Measurements from ENCODE around the gene COL4A5.

Gene COL4A5

DNA sequence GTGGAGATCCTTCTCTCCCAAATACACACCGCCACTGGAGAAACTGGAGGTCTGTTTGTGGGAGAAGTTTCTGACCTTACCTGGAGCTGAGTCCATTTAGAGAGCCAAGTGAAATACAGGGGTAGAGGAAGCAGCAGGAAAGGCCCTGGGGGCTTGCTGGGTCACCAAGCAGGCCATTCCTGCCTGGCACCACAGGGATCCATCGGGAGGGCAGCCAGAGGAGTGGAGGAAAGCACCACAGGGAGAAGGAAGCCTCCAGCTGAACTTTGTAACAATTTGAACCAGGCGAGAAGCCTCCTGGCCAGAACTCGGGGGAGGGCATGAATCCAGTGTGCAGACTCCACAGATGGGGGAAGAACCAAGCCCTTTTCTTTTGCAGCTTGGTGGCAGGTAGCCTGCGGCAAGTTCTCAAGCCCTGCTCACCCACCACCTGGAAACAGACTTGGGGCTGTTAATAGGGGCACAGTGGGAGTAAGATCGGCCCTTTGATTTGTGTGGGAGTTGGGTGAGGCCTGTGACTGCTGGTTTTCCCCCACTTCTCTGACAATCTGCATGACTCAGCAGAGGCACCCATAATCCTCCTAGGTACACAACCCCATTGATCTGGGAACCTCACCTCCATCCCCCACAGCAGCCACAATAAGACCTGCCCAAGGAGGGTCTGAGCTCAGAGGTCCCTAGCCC, 202.1 kb downstream of the COL4A5 start:
- no peak for DNase-seq (ENCODE audit: low read depth)

DNA sequence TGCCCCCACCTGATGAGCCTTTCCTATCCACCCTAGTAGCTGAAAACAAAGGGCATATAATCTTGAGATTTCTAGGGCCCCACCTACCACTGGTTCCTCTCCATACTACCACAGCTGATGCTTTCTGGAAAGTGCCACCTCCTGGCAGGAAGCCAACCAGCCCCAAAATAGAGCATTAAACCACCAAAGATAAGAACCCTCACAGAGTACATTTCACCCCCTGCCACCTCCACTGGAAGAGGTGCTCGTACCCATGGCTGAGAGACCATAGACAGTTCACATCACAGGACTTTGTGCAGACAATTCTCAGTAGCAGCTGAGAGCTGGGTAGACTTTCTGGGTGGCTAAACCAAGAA, 202.6 kb downstream of the COL4A5 start:
- no peak for DNase-seq (ENCODE audit: low read depth)

DNA sequence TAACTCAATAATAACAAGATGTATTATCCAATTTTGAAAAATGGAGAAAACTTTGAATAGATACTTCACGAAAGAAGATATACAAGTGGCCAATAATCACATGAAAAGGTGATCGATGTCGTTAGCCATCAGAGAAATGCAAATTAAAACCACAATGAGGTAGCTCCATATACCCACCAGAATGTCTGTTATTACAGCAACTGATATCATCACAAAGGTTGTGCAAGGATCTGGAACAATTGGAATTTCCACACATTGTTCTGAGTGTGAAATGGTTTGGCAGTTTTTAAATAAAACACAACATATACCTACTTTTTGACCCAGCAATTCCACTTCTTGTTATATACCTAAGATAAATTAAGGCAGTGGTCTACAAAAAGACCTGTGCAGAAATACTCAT, 225.1 kb downstream of the COL4A5 start:
- no peak for DNase-seq (ENCODE audit: low read depth)

DNA sequence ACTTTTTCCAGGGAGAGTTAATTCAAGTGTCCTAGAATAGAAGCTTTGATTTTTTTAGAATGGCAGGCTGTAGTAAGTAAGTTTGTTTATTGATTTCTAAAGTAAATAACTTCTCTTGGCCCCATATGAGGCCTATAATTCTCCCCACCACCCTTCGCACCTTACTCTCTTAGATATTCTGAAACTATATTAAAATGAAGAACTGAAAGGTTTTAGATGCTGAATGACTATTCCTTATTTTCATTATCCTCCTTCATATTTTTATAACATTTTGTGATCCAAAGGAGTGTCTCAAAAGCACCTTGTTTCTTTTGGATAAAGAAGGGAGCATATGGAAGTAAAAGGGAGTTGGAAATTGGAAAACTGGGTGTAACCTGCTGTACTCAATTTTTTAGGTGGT, 226.5 kb downstream of the COL4A5 start:
- no peak for DNase-seq (ENCODE audit: low read depth)

DNA sequence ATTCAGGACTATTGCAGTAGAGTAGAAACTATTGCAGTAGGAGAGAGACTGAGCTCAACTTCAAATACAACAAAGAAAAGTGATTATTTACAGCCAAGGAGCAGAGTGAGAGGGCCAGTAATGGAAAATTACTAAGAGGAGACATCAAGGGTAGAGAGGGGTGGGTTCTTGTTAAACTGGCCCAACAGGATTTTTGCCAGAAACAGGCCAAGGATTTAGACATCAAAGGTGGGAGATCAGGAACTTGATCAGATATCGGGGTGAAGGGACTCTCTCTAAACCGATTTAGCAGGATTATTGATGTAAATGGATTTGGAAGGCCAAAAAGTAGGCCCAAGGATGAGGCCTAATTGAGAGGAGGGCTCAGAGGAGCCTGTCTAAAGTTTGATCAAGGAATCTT, 231.9 kb downstream of the COL4A5 start:
- DNase-seq (ENCODE audit: low read depth), result no peak

DNA sequence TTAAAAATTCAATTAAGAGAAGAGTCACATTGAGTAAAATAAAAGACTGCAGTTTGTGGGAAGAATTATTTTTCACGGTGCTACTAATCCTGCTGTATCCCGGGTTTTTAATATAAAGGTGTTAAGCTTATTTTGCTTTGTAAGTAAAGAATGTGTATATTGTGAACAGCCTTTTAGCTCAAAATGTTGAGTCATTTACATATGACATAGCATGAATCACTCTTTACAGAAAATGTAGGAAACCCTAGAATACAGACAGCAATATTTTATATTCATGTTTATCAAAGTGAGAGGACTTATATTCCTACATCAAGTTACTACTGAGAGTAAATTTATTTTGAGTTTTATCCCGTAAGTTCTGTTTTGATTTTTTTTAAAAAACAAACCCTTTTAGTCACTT, 257.1 kb downstream of the COL4A5 start:
- no peak for DNase-seq (ENCODE audit: low read depth)

DNA sequence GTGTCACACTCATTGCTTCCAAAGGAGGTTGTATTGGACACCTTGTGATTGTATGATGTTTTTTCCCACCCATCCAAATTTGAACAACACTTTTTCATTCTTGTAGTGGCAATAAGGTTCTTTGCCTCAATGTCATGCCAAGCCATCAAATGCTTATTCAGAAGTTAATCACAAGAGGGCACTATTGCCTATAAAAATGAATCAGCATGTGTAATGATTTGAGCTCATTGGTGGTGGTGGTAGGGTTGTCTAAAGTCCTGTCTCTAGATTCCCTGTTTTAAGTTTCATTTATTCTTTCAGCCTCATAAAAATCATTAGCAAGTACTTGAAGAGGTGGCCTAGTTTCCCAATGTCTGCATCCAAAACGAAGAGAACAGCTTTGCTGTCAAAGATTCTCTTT, 259.7 kb downstream of the COL4A5 start:
- DNase-seq (ENCODE audit: low read depth), result no peak

DNA sequence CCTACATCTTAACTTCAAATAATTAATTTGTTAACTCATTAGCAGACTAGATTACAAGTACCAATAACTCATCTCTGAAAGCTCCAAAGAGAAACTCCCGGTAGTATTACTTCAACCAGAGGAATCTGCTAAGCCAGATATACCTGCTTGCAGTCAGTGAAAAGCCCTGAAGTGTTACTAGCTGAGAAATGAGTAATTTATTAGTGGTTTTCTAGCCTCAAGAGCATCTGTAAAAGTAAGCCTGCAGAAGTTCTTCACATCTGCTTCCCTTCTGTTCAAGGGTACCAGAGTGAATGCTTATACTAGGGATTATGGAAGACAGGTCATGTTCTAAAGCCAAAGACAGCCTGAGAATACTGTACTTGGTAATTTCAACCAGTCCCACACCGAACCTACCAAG, 262.0 kb downstream of the COL4A5 start:
- no peak for DNase-seq (ENCODE audit: low read depth)

DNA sequence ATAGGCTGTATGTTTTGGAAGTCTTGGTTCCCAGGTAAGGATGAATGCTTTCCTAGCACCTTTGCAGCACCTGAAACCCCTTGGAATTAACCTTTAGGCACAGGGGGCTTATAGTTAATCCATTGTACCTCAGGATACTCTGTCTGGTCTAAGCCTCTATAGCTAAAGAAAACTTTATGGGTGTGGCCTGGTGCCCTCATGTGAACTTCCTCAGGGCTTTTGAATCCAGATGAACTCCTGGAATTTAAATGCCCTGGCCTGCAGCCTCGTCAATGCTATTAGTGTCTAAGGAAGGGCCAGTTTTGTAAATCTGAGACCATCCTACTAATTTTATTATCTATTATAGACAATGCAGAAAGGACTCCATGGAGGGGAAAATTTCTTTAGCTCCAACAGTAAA, 262.9 kb downstream of the COL4A5 start:
- no peak for DNase-seq (ENCODE audit: low read depth)

DNA sequence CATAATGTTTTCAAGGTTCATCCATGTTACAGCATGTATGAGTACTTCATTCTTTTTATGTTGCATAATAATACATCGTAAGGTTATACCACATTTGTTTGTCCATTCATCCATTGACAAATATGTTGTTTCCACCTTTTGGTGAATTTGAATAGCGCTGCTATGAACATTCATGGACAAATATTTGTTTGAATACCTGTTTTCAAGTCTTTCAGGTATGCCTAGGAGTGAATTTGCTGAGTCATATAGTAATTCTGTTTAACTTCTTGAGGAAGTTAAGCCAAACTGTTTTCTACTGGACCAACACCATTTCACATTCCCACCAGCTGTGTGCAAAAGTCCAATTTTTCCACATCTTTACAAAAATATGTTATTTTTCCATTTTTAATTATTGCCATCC, 265.2 kb downstream of the COL4A5 start:
- no peak for DNase-seq (ENCODE audit: low read depth)

DNA sequence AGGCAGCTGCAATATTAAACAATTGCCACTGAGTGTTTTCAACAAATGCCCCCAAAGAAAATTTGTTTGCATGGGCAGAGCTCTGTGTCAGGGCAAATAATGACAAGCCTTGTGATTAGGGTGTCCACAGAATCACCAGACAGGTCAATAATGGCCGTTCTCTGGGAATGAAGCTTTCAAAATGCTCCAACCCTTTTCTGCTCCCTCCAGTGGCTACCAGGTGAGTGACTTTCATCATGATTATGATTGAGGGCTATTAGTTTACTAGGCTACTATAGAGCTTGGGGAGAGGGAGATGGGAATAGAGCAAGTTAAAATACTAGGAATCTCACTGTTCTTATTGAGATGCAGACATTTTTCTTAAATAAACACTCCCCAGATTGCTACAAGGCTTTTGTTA, 273.2 kb downstream of the COL4A5 start:
- DNase-seq (ENCODE audit: low read depth), result no peak

DNA sequence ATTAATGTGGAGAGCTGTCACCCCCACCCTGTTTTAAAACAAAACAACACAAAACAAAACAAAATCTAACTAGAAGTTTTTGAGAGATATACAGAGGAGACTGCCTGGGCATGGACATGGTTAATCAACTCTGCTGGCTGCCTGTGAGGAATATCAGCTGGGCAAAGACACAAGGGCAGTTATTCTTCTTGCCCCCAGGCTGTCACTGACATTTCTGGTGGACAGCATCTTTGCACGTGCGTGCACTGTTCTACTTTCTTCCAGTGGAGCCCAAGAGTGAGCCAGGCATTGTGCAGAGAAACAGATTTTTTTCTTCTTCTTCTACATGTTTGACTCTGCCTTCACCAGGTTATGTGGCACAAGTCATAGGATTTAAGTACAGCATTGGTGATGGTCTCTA, 282.9 kb downstream of the COL4A5 start:
- no peak for DNase-seq (ENCODE audit: low read depth)

DNA sequence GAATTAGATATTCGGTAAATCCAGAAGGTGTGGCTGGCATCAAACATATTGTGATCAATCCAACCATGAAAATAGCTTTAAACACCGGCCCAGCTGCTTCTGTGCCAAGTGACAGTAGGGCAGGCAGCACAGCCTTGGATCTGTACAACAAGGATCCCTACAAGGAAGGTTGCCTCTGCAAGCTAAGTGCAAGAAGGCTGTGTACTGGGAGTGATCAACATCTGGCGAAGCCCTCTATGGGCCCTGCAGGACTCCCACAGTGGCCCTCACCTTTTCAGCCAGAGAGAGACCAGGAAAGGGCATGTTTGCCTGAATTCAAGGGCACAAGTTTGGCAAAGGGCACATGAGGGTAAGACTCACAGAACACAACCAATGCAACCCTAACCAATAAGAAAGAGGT, 287.1 kb downstream of the COL4A5 start:
- DNase-seq (ENCODE audit: low read depth), result no peak

DNA sequence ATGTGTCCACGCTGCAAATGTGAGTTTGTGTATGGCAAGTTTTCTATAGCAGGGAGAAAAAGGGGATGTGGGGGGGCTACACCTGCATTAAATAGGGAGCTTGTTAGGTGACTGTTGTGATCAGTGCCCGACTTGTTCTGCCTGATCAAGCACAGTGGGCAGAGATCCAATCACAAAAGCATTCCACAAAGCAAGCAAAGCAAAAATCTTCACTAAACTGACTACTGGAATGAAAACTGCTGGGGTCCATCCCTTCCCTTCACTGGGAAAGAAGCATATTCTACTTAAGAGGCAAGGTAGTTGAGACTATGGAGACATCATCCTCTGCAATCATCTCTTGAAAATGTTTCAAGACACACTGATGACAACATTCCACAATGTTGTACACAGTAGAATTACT, 291.5 kb downstream of the COL4A5 start:
- DNase-seq (ENCODE audit: low read depth), result no peak

DNA sequence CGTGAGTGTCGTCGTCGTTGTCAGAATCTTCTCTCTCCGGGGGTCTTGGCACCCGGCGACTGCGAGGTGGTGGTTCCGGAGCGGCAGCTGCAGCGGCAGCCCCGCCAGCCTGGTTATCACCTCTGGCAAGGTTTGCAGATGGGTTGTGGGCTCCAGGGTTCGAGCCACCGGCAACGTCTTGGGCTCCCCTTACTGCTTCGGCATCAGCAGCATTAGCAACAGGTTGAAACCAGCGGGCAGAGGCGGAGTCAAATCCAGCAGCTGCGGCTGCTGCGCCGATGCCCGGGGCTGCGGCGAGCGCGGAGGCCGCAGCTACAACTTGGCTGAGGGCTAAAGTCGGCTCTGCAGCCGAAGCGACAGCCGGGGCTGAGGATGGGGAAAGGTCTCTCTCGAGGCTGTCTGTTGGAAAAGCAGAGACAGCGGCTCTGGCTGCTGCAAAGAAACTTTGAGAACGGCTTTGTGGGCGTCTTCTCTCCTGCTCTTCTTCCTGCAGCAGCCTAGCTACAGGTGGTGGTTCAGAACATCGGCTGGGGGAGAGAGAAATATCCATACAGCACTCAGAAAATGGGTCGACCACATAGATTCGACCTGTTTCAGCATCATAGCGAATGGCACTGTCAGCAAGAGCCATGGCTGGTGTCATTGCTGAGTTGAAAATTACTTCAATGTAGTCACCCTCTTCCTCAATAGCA, 293.1 kb downstream of the COL4A5 start:
- DNase-seq (ENCODE audit: low read depth), result no peak

DNA sequence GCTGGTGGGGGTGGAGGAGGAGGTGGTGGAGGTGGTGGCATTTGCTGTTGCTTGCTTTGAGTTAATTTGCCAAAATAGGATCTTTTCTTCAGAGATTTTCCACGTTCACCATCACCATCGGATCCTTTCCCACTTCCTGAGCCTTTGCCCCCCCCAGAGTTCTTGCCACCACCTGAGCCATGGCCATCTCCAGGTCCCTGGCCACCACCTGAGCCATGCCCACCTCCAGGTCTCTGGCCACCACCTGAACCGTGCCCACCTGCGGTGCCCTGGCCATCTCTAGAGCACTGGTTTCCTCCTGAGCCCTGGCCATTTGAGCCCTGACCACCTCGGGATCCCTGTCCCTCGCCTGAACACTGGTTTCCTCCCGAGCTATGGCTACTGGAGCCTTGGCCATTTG, 294.8 kb downstream of the COL4A5 start:
- DNase-seq (ENCODE audit: low read depth), result no peak

DNA sequence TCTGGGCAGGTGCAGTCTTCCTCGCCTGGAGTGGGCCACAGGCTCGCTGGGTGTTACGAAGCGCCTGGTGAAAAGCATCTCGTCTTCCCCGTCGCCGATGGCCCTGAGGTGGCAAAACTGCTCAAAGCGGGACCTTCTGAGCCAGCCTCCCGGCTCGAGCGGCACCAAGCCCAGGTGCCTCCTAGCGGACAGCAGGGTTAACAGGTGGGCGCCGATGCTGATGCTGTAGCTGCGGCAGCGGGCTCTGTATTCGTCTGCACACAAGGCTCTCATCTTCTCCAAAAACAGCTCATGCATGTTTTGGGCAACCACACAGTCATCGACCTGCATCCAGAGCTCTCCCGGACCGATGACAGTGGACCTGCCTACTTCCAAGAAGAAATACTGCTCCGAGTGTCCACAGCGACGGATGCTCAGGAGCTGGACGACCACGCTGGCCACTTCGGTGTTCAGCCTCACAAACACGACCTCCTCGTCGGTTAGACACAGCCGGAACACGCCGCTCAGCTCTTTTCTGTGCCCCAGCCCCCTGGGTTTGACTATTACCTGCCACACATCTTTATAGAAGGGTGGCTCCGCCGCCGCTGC, 295.5 kb downstream of the COL4A5 start:
- no peak for DNase-seq (ENCODE audit: low read depth)

DNA sequence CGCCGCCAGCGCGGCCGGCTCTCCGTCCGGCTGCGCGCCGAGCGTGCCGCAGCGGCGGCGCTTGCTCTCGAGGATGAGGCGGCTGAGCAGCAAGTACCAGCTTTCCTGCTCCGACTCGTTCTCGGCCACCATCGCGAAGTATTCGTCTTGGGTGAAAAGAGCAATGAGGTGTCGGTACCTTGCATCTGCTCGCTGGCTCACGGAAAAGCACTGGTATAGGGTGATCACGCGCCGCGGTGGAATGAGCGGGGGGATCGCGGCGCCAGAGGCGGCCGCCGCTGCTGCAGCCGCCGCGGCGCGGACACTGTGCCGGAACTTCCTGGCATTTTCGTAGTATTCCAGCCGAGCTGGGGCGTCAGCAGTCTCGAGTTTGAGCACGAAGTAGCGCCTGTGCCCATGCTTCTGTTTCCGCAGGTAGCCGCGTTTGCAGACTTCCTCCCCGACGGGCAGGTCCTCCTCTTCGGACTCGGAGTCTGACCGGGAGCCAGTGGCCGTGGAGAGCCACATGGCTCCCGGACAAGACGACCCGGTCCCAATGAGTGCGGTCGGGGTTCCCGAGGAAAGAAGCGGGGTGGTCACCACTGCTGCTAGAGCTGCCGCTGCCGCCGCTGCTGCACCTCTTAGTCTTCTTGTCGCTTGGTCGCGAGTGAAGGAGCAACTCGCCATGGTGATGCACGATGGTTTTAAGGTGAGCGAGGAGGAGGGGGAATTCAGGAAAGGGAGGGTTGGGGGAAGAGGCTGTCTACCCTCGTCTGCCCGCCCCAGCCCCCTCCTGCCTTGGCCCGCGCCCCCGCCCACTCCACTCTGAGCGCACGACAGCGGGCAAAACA, 296.3 kb downstream of the COL4A5 start:
- DNase-seq (ENCODE audit: low read depth), result no peak

DNA sequence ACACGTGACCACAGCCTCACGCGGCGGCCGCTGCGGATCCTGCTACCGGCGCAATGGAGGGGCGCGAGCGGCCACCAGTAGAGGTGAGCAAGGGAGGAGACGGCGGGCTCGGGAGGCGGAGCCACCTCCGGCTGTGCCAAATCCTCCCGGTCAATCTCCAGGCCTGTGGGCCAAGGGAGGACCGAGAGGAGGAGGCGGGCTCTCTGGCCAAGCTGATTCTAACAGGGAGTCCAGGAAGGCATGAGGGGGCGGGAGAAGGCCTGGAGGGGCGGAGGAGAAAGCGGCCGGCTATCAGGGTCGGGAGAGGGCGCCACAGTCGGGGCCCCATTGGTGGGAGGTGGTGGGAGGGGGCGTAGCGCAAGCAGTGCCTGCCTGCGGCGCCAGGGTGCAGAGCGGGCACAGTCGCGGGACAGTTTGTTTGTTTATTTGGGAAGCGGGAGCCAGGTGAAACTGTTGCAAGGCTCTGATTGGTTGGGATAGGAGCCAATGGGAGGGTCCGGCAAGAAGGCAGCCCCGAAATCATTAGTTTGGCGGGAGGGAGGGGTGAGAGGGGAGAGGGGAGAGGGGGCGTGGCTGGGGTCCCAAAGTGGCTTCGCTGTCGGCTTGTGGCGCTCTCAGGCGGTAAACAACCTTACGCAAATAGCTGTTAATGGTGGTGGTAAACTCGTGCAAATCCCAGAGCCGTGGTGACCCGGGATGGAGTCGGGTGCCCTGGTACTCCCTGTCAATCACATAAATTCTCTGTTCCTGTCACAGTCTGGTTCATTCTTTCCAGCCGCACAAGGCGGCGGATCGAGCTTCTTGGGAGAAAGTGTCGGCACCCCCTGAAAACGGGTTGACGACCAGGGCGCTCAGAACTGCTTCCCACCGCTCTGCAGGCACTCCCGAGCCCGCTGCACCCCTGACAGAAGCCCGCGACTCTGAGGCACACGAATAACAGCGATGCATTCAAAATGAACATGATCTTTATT, 297.2 kb downstream of the COL4A5 start, which contains the start of gene IRS4:
Gene IRS4, minus strand, starts transcription at position 55 of the 971 bp plus-strand sequence.
- DNase-seq (ENCODE audit: low read depth), result no peak

DNA sequence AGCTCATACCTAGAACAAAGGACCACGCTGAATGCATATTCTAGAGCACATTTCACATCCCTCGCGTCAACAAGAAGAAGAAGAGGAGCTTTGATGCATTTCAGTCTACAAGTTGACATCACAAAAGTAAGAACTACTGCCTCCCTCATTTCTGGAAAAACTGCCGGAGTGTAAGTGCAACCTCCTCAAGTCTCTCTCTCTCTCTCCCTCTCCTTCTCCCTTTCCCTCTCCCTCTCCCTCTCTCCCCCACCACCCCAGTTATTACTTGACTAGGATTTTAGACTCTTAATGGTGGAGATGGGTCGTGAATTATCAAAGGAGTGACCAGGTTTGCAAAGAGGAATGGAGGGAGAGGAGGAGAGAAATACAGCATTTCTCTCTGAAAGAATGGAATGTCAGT, 298.1 kb downstream of the COL4A5 start:
- DNase-seq (ENCODE audit: low read depth), result no peak

DNA sequence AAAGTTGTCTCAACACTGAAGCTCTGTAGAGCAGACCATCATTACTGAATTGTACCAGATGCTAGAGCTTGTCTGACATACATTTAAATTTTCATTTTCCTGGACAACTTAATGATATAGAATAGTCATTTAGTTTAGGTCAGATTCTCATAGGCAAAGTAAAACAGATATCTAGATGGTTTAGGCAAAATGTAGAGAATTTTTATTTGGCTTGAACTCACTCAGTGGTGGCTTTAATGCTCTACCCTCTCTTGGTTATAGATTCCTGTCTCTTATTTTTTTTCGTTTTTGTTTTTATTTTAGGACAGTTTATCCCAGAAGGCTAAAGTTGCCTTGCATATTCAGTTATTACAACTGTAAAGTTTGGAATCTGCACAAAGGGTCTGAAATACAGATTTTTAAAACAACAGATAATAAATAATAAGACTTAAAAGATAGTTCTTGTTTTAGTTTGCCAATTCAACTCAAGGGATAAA, 300.7 kb downstream of the COL4A5 start:
- no peak for DNase-seq (ENCODE audit: low read depth)

Measured in stimulated activated CD8-positive, alpha-beta memory T cell treated with anti-CD3 and anti-CD28 coated beads, Interleukin-15, amount 100 ng/mL, for 24 hours (primary cell).